Lung (tissue), 12 donors: ENCODE measurements around the gene INTS7. TPM values are rescaled to one million over a fixed set of nuclear protein-coding genes. Genes with fewer than 3 reads are reported as not detected.

Experiments used
- ATAC-seq: fragments of 200-7000 bp; cut with Tn5 transposase; one replicate; pipeline ENCODE4 v1.9.1; 2020; ENCODE audit warnings: moderate number of reproducible peaks; ENCODE audit not compliant: insufficient read depth, low FRiP score
- DNase-seq, 3 donors: peaks; one replicate each; pipeline ENCODE4 v3.0.0-alpha.2; 2013 to 2017
- H3K27ac ChIP-seq, 2 donors: one replicate each; pipeline ENCODE4 v1.5.1; 2013; ENCODE audit warnings: mild to moderate bottlenecking in 2 of 2, moderate library complexity in 2 of 2, control low read depth in 1 of 2, inconsistent platforms in 1 of 2, low read depth in 1 of 2, low read length in 1 of 2
- H3K27me3 ChIP-seq, 3 donors: one replicate each; pipeline ENCODE4 v1.5.1; 2013; ENCODE audit warnings: low read length in 2 of 3; ENCODE audit not compliant: control insufficient read depth in 3 of 3, insufficient read depth in 3 of 3
- H3K36me3 ChIP-seq, 4 donors: one replicate each; pipeline ENCODE4 v1.5.1; 2013; ENCODE audit warnings: low read length in 4 of 4, mild to moderate bottlenecking in 1 of 4, moderate library complexity in 1 of 4; ENCODE audit not compliant: control insufficient read depth in 4 of 4, insufficient read depth in 4 of 4
- H3K4me1 ChIP-seq, 5 donors: one replicate each; pipeline ENCODE4 v1.5.1; 2013; ENCODE audit warnings: low read length in 5 of 5, mild to moderate bottlenecking in 2 of 5, moderate library complexity in 1 of 5; ENCODE audit not compliant: control insufficient read depth in 5 of 5, insufficient read depth in 5 of 5
- H3K4me3 ChIP-seq: one replicate; pipeline ENCODE4 v1.5.1; 2013; ENCODE audit warnings: mild to moderate bottlenecking, control low read depth, moderate library complexity
- H3K9ac ChIP-seq, 2 donors: one replicate each; pipeline ENCODE4 v1.5.1; 2013; ENCODE audit warnings: low read length in 2 of 2, control low read depth in 1 of 2; ENCODE audit not compliant: insufficient read depth in 1 of 2
- H3K9me3 ChIP-seq, 4 donors: one replicate each; pipeline ENCODE4 v1.5.1; 2013; ENCODE audit warnings: low read length in 3 of 4, mild to moderate bottlenecking in 1 of 4, moderate library complexity in 1 of 4; ENCODE audit not compliant: control insufficient read depth in 4 of 4, insufficient read depth in 3 of 4
- CTCF ChIP-seq: IDR thresholded peaks from 2 replicates; pipeline ENCODE4 v1.5.1; 2012; ENCODE audit warnings: mild to moderate bottlenecking; ENCODE audit errors: control extremely low read depth, extremely low read depth
- WGBS, 2 donors: extraction: QIAGEN DNeasy Blood & Tissue Kit; methylation state at CpG; one replicate each; pipeline ENCODE4 v1.1.7; 2013; 5-methylcytosine and 5-hydroxymethylcytosine counted together
- polyA plus RNA-seq, 2 donors: library from polyadenylated mRNA; stranded (reverse); fragments of 200-250 nt; gene quantifications; one replicate each; pipeline ENCODE4 v1.2.1, GENCODE V29; 2013
- total RNA-seq, 2 donors: library from RNA; depleted of rRNA in 1 of 2; stranded (reverse); fragments of >200 nt in 1 of 2; gene quantifications; one replicate each; pipeline ENCODE4 v1.2.1, GENCODE V29; 2014 to 2021
- donor health status: control.
- donor health status: control.
- donor health status: Bipolar disorder and iron deficiency.
- donor health status: healthy.
- donor health status: DM: yes; HTN: yes; CAD: no.

The INTS7 gene
- total and polyA plus RNA-seq, 4 donors, result 6.4 to 18.9 (median 11.8) TPM

- TF ChIP-seq CTCF, result no peak
- WGBS, 2 donors, result 46 to 48% methylated on average over 9 of the region's 9 CpGs
- ATAC-seq (peak; percentile 48), DNase-seq (peak; percentile 40 to 77 (median 63))
- Histone ChIP-seq H3K9me3 (no peaks in the 10 kb centered on the region), H3K4me1 (peaks cover 0 to 8% (median 7%) of the 10 kb centered on the region in 5 donors), H3K36me3 (no peaks in the 10 kb centered on the region), H3K4me3 (no peak overlapping the region), H3K27me3 (peaks cover 0 to 26% (median 0%) of the 10 kb centered on the region in 3 donors), H3K9ac (no peak overlapping the region), H3K27ac (peak overlapping the region in 1 of 2 donors; percentile 46)
Observed at GRCh38 chr1:211928993-211929637, 106.2 kb downstream of the INTS7 start.

- Histone ChIP-seq H3K27ac (no peak overlapping the region), H3K4me1 (peaks cover 0 to 8% (median 7%) of the 10 kb centered on the region in 5 donors), H3K9me3 (no peaks in the 10 kb centered on the region), H3K9ac (no peak overlapping the region), H3K36me3 (no peaks in the 10 kb centered on the region), H3K27me3 (peaks cover 0 to 33% (median 0%) of the 10 kb centered on the region in 3 donors), H3K4me3 (no peak overlapping the region)
- 79 to 82% methylated on average over 1 of the region's 1 CpG for WGBS, 2 donors
- no peak for TF ChIP-seq CTCF
- DNase-seq, result peak in 2 of 3 donors; percentile 49 to 71
- peak; percentile 65 for ATAC-seq
Observed at GRCh38 chr1:211928290-211928801, 107.0 kb downstream of the INTS7 start.

GRCh38 chr1:211925016-211925415, 110.3 kb downstream of the INTS7 start:
- no peaks in the 10 kb centered on the region for H3K9me3 ChIP-seq
- H3K4me1 ChIP-seq, result peaks cover 0 to 8% (median 7%) of the 10 kb centered on the region in 5 donors
- H3K27me3 ChIP-seq, result peaks cover 0 to 30% (median 0%) of the 10 kb centered on the region in 3 donors
- H3K9ac ChIP-seq, result no peak overlapping the region
- no peak overlapping the region for H3K4me3 ChIP-seq
- TF ChIP-seq CTCF, result no peak
- H3K27ac ChIP-seq, result no peak overlapping the region
- H3K36me3 ChIP-seq, result no peaks in the 10 kb centered on the region
- no peak for DNase-seq
- ATAC-seq, result no peak
- 61 to 80% methylated on average over 7 of the region's 7 CpGs for WGBS, 2 donors
